Uterus (tissue), 4 donors: ENCODE measurements around the gene PI4K2B. TPM values are rescaled to one million over a fixed set of nuclear protein-coding genes. Genes with fewer than 3 reads are reported as not detected.
"Not testable (repeated sequence)": the region's sequence is repeated elsewhere in the genome, so short reads cannot be mapped to it uniquely, and the experiment has no call there.

ENCODE experiments used
- DNase-seq, 2 donors: peaks; one replicate each; pipeline ENCODE4 v3.0.0-alpha.2; 2019 to 2020
- H3K27ac ChIP-seq, 2 donors: fragments of 200-600 bp; sonication (generic); 1 replicate in 1 of 2; 2 replicates in 1 of 2; pipeline ENCODE4 v1.5.1; 2016 to 2018
- H3K27me3 ChIP-seq, 2 donors: fragments of 200-600 bp; sonication (generic); one replicate each; pipeline ENCODE4 v1.5.1; 2018 to 2019; ENCODE audit warnings: control low read depth in 1 of 2
- H3K36me3 ChIP-seq, 2 donors: fragments of 200-600 bp; sonication (generic); one replicate each; pipeline ENCODE4 v1.5.1; 2019; ENCODE audit warnings: control low read depth in 1 of 2
- H3K4me1 ChIP-seq, 2 donors: fragments of 200-600 bp; sonication (generic); one replicate each; pipeline ENCODE4 v1.5.1; 2018 to 2019; ENCODE audit warnings: control low read depth in 1 of 2
- H3K4me3 ChIP-seq, 2 donors: fragments of 200-600 bp; sonication (generic); 1 replicate in 1 of 2; 2 replicates in 1 of 2; pipeline ENCODE4 v1.5.1; 2018 to 2019; ENCODE audit warnings: mild to moderate bottlenecking in 1 of 2
- H3K9me3 ChIP-seq, 2 donors: fragments of 200-600 bp; sonication (generic); one replicate each; pipeline ENCODE4 v1.5.1; 2019; ENCODE audit warnings: control low read depth in 1 of 2
- POLR2A ChIP-seq, 2 donors: fragments of 450-650 bp; IDR thresholded peaks; one replicate each; pipeline ENCODE4 v1.6.1; 2016; ENCODE audit warnings: antibody characterized with exemption in 2 of 2, mild to moderate bottlenecking in 1 of 2, moderate library complexity in 1 of 2
- intact Hi-C: fragments of 100-400 bp; cut with DNase I; formaldehyde crosslinking; loops from one replicate; pipeline ENCODE4 v1.15.1; 2023; ENCODE audit warnings: low total_unique reads
- total RNA-seq, 4 donors: library from RNA; depleted of rRNA in 3 of 4; stranded (reverse); fragments of >200 nt in 3 of 4; gene quantifications; one replicate each; pipeline versions ENCODE4 v1.1.0 to v1.2.4, GENCODE V29; 2014 to 2023
- TF ChIP-seq, protein P1 (sequence below), 4 experiments: fragments of 200-600 bp in 2 of 4; fragments of 450-650 bp in 2 of 4; sonication (generic) in 2 of 4; IDR thresholded peaks; one replicate each; pipeline ENCODE4 v1.5.1; 2016 to 2019; ENCODE audit warnings: antibody characterized with exemption in 4 of 4, mild to moderate bottlenecking in 2 of 4, moderate library complexity in 1 of 4
- donor health status: DM: yes; HTN: yes; CAD: no.

PI4K2B gene
- total RNA-seq, 4 donors from 2014 or later: 2.8 to 27.4 (median 18.2) TPM

DNA sequence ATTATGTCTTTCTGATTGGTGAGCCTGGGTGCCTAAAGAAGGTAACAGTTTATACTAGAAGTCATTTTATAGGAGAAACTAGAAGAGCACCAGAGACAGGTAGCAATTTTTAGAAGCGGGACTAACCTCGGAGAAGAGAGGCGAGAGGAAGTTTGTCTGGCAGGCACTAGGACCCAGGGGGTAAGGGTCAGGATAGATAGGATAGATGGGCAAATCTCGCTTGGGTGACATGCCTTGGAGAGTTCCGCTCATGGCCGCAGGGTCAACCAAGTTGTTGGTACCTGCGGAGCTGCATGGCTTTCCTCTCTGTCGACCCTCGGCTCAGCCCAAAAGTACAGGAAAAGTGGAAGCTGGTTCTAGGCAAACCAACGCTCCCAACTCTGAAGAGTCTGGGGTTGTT lies 11.3 kb downstream of the PI4K2B start:
- DNase-seq: no peak
- Histone ChIP-seq H3K9me3 (no peaks in the 10 kb centered on the region), H3K27me3 (no peaks in the 10 kb centered on the region), H3K27ac (no peak overlapping the region), H3K4me3 (no peak overlapping the region), H3K36me3 (no peaks in the 10 kb centered on the region), H3K4me1 (no peaks in the 10 kb centered on the region)
- intact Hi-C loops: no loop called here
- no peak for TF ChIP-seq POLR2A (IDR thresholded peaks at IDR 0.05)
- TF ChIP-seq, protein P1, sequence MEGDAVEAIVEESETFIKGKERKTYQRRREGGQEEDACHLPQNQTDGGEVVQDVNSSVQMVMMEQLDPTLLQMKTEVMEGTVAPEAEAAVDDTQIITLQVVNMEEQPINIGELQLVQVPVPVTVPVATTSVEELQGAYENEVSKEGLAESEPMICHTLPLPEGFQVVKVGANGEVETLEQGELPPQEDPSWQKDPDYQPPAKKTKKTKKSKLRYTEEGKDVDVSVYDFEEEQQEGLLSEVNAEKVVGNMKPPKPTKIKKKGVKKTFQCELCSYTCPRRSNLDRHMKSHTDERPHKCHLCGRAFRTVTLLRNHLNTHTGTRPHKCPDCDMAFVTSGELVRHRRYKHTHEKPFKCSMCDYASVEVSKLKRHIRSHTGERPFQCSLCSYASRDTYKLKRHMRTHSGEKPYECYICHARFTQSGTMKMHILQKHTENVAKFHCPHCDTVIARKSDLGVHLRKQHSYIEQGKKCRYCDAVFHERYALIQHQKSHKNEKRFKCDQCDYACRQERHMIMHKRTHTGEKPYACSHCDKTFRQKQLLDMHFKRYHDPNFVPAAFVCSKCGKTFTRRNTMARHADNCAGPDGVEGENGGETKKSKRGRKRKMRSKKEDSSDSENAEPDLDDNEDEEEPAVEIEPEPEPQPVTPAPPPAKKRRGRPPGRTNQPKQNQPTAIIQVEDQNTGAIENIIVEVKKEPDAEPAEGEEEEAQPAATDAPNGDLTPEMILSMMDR (IDR thresholded peaks at IDR 0.05): no peak

DNA sequence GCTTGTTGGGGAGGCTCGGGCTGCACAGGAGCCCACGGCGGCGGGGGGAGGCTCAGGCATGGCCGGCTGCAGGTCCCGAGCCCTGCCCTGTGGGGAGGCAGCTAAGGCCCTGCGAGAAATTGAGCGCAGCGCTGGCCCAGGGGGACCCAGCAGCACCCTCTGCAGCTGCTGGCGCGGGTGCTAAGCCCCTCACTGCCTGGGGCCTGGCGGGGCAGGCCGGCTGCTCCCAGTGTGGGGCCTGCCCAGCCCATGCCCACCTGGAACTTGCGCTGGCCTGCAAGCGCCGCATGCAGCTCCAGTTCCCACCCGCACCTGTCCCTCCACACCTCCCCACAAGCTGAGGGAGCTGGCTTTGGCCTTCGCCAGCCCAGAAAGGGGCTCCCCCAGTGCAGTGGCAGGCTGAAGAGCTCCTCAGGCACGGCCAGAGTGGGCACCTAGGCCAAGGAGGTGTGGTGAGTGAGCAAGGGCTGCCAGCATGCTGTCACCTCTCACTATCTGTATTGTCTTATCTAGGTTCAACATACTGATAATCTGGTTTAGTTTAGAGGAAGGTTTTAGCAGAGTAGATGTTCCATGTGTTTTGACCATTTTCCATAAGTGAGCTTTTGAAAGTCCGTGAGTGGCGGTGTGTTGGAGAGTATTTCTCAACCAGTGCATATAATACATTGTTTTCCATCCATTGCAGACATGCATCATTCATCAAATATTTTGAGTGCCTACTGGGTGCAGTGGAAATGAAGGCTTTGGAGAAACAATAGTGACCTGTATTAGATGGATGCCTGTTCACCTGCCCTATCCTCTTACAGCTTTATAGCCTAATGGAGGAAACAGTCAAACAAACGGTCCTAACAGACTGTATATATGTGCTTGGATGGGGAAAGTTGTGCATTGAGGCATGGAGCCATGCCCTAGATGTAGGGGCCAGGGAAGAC lies 13.1 kb downstream of the PI4K2B start:
- H3K27me3 ChIP-seq: no peaks in the 10 kb centered on the region
- DNase-seq: no peak
- H3K4me3 ChIP-seq: no peak overlapping the region
- intact Hi-C loops: no loop called here
- no peaks in the 10 kb centered on the region for H3K9me3 ChIP-seq
- no peak overlapping the region for H3K27ac ChIP-seq
- H3K4me1 ChIP-seq: no peaks in the 10 kb centered on the region
- no peak for TF ChIP-seq POLR2A (IDR thresholded peaks at IDR 0.05)
- TF ChIP-seq, protein P1 (IDR thresholded peaks at IDR 0.05): no peak
- no peaks in the 10 kb centered on the region for H3K36me3 ChIP-seq

DNA sequence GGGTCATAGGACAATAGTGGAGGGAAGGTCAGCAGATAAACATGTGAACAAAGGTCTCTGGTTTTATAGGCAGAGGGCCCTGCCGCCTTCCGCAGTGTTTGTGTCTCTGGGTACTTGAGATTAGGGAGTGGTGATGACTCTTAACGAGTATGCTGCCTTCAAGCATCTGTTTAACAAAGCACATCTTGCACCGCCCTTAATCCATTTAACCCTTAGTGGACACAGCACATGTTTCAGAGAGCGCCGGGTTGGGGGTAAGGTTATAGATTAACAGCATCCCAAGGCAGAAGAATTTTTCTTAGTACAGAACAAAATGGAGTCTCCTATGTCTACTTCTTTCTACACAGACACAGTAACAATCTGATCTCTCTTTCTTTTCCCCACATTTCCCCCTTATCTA lies 15.0 kb downstream of the PI4K2B start:
- H3K36me3 ChIP-seq, H3K27me3 ChIP-seq, H3K4me3 ChIP-seq, H3K4me1 ChIP-seq, H3K9me3 ChIP-seq, intact Hi-C loops, H3K27ac ChIP-seq, DNase-seq: not testable (repeated sequence)

DNA sequence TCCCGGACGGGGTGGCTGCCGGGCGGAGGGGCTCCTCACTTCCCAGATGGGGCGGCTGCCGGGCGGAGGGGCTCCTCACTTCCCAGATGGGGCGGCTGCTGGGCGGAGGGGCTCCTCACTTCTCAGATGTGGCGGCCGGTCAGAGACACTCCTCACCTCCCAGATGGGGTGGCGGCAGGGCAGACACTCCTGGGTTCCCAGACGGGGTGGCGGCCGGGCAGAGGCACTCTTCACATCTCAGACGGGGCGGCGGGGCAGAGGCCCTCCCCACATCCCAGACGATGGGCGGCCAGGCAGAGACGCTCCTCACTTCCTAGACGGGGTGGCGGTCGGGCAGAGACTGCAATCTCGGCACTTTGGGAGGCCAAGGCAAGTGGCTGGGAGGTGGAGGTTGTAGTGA lies 15.7 kb downstream of the PI4K2B start:
- H3K4me3 ChIP-seq, H3K27ac ChIP-seq, H3K27me3 ChIP-seq, intact Hi-C loops, H3K9me3 ChIP-seq, DNase-seq, H3K4me1 ChIP-seq, H3K36me3 ChIP-seq: not testable (repeated sequence)

DNA sequence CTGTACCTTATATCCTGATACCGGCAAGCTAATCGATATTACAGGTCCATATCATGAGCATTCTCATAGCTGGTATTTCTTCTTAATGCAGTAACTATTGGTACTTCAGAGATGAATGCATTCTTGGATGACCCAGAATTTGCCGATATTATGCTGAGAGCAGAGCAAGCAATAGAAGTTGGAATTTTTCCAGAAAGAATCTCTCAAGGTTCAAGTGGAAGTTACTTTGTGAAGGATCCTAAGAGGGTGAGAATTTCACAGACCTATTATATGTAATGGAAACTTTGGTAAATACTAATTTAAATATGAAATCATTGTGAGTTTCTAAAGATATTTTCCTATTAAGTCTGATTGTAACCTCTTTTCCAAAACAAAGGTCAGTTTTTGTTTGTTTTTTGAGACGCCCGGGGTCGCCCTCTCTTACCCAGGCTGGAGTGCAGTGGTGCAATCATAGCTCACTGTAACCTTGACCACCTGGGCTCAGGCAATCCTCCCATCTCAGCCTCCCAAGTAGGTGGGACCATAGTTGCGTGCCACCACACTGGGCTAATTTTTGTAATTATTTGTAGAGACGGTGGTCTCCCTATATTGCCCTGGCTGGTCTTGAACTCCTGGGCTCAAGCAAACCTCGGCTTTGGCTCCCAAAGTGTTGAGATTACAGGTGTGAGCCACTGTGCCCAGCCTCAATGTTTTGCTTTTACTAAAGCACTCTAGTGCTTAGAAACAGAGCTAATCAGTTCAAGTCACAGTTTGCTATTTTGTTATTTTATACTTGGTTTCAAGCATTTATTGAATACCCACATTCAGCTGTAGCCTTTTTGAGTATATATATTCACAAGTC lies 18.6 kb downstream of the PI4K2B start:
- H3K27ac ChIP-seq: no peak overlapping the region
- no peak for TF ChIP-seq POLR2A (IDR thresholded peaks at IDR 0.05)
- TF ChIP-seq, protein P1 (IDR thresholded peaks at IDR 0.05): no peak
- no peaks in the 10 kb centered on the region for H3K36me3 ChIP-seq
- no peaks in the 10 kb centered on the region for H3K4me1 ChIP-seq
- H3K9me3 ChIP-seq: no peaks in the 10 kb centered on the region
- H3K27me3 ChIP-seq: no peaks in the 10 kb centered on the region
- H3K4me3 ChIP-seq: no peak overlapping the region
- no peak for DNase-seq
- intact Hi-C loops: no loop called here

DNA sequence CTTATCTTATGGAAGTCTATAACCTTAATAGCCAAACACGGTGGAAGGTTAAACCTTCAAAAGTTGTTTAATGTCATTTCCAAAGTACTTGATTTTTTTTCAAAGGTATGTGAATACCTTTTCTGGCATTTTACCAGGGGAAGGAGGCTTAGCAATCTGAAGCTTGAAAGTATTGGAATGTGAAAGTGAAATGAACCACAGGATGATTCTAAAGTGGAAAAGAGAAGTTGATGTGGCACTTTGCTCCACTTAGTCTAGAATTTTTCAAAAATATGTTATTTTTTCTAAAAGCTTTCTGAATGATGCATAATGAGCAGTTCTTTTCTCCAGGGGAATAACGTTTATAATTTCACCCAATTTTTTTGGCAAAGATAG lies 19.2 kb downstream of the PI4K2B start:
- H3K36me3 ChIP-seq: no peaks in the 10 kb centered on the region
- no peak for TF ChIP-seq POLR2A (IDR thresholded peaks at IDR 0.05)
- TF ChIP-seq, protein P1 (IDR thresholded peaks at IDR 0.05): no peak
- DNase-seq: no peak
- H3K4me3 ChIP-seq: no peak overlapping the region
- H3K4me1 ChIP-seq: no peaks in the 10 kb centered on the region
- no peak overlapping the region for H3K27ac ChIP-seq
- intact Hi-C loops: no loop called here
- H3K9me3 ChIP-seq: no peaks in the 10 kb centered on the region
- H3K27me3 ChIP-seq: no peaks in the 10 kb centered on the region

DNA sequence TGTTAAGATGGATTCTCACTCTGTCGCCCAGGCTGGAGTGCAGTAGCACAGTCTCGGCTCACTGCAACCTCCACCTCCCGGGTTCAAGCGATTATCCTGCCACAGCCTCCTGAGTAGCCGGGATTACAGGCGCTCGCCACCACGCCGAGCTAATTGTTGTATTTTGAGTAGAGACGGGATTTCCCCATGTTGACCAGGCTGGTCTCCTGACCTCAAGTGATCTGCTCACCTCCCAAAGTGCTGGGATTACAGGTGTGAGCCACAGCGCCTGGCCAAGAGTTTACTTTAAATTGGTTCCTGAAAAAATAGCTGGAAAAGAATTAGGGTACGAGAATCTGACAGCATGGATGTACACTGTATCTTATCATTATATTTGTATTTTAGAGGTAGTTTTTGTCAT lies 20.0 kb downstream of the PI4K2B start:
- intact Hi-C loops, H3K27me3 ChIP-seq, H3K4me3 ChIP-seq, H3K4me1 ChIP-seq, H3K27ac ChIP-seq, DNase-seq, H3K36me3 ChIP-seq, H3K9me3 ChIP-seq: not testable (repeated sequence)
